K562 (cell line): ENCODE data around the gene TMEM163. TPM values are rescaled to one million over a fixed set of nuclear protein-coding genes. Genes with fewer than 3 reads are reported as not detected.
A peak's percentile ranks its signal among the peaks of the same experiment; 100 is the strongest.

Experiments used
- ATF7 ChIP-seq: fragments of 450-650 bp; IDR thresholded peaks from 2 replicates; pipeline ENCODE4 v1.7.1; 2014; ENCODE audit warnings: mild to moderate bottlenecking, moderate library complexity
- CEBPB ChIP-seq: fragments of 450-650 bp; IDR thresholded peaks from 2 replicates; pipeline ENCODE4 v1.6.1; 2016; ENCODE audit warnings: missing genetic modification characterization, missing compliant biosample characterization
- NCOA2 ChIP-seq, 2 experiments: fragments of 450-650 bp; IDR thresholded peaks; 2 replicates each; pipeline ENCODE4 v1.6.1; 2018; ENCODE audit warnings: mild to moderate bottlenecking in 2 of 2, moderate library complexity in 1 of 2; ENCODE audit not compliant: partially characterized antibody in 2 of 2
- NFIX ChIP-seq: fragments of 250-450 bp; sonication (Bioruptor Pico); IDR thresholded peaks from 2 replicates; pipeline ENCODE4 v1.4.0; 2020; ENCODE audit warnings: low read depth, mild to moderate bottlenecking, moderate library complexity
- NR2C2 ChIP-seq, 2 experiments: fragments of 200-800 bp in 1 of 2; sonication (Bioruptor generic) in 1 of 2; sonication (generic) in 1 of 2; formaldehyde crosslinking in 1 of 2; IDR thresholded peaks; 2 replicates each; pipeline versions ENCODE4 v1.6.1 to v1.8.0; 2016 to 2022; ENCODE audit warnings: mild to moderate bottlenecking in 1 of 2, missing compliant biosample characterization in 1 of 2, missing genetic modification characterization in 1 of 2, missing genetic modification reagents in 1 of 2
- POLR2A ChIP-seq: fragments of 450-650 bp; conservative IDR thresholded peaks from 2 replicates; pipeline ENCODE4 v1.6.1; 2016
- SMARCE1 ChIP-seq: fragments of 450-650 bp; IDR thresholded peaks from 2 replicates; pipeline ENCODE4 v1.7.1; 2016; ENCODE audit warnings: mild to moderate bottlenecking
- TEAD4 ChIP-seq, 2 experiments: sonication (generic) in 1 of 2; formaldehyde crosslinking in 1 of 2; IDR thresholded peaks; 2 replicates each; pipeline versions ENCODE4 v1.6.1 to v1.8.0; 2012 to 2022; ENCODE audit warnings: borderline replicate concordance in 1 of 2, inconsistent platforms in 1 of 2, low read length in 1 of 2, mild to moderate bottlenecking in 1 of 2, missing genetic modification reagents in 1 of 2
- XRCC5 ChIP-seq: fragments of 200-400 bp; formaldehyde crosslinking; IDR thresholded peaks from 2 replicates; pipeline ENCODE4 v1.6.1; 2017; ENCODE audit warnings: low read depth, mild to moderate bottlenecking, low read length
- ZBTB17 ChIP-seq: fragments of 450-650 bp; formaldehyde crosslinking; IDR thresholded peaks from 2 replicates; pipeline ENCODE4 v1.4.0; 2020; ENCODE audit warnings: mild to moderate bottlenecking
- ZNF589 ChIP-seq: fragments of 200-800 bp; sonication (Bioruptor generic); IDR thresholded peaks from 2 replicates; pipeline ENCODE4 v1.6.1; 2016; ENCODE audit warnings: low read depth, missing genetic modification characterization, missing compliant biosample characterization
- polyA plus RNA-seq, 8 experiments: library from polyadenylated mRNA; depleted of rRNA in 4 of 8; stranded (reverse) in 5 of 8; unstranded in 3 of 8; fragments of >200 nt; fragmentation: Nextera tagmentation in 2 of 8; fragmentation: Illumina TruSeq in 1 of 8; extraction: Ambion mirVana in 2 of 8; extraction: Trizol in 1 of 8; gene quantifications; 2 replicates each; pipeline versions ENCODE4 v1.2.1 to v1.2.3, GENCODE V29; 2011 to 2014; ENCODE audit warnings: inconsistent platforms in 1 of 8, missing spikeins in 1 of 8
- total RNA-seq, 7 experiments: library from RNA; depleted of rRNA in 6 of 7; stranded (reverse); fragments of >200 nt in 6 of 7; fragmentation: Illumina TruSeq in 2 of 7; extraction: Trizol in 2 of 7; gene quantifications; 2 replicates each; pipeline versions ENCODE4 v1.2.1 to v1.2.3, GENCODE V29; 2011 to 2021; ENCODE audit warnings: low replicate concordance in 1 of 7
- TF ChIP-seq, protein P1 (sequence below): sonication (generic); formaldehyde crosslinking; IDR thresholded peaks from 2 replicates; pipeline ENCODE4 v1.8.0; 2023; ENCODE audit warnings: missing genetic modification reagents, mild to moderate bottlenecking, borderline replicate concordance
- TF ChIP-seq, protein P2 (sequence below): fragments of 450-650 bp; IDR thresholded peaks from 2 replicates; pipeline ENCODE4 v1.7.0; 2016; ENCODE audit warnings: borderline replicate concordance
- TF ChIP-seq, protein P3 (sequence below): sonication (generic); formaldehyde crosslinking; IDR thresholded peaks from 2 replicates; pipeline ENCODE4 v1.8.1; 2023; ENCODE audit warnings: mild to moderate bottlenecking, missing genetic modification reagents

Gene TMEM163
- total and polyA plus RNA-seq, 9 of the 15 experiments (the other 6 are each of a cell fraction or from before 2014, with no cell fraction given), result 0.04 to 0.68 (median 0.16) TPM; not detected in 3

DNA sequence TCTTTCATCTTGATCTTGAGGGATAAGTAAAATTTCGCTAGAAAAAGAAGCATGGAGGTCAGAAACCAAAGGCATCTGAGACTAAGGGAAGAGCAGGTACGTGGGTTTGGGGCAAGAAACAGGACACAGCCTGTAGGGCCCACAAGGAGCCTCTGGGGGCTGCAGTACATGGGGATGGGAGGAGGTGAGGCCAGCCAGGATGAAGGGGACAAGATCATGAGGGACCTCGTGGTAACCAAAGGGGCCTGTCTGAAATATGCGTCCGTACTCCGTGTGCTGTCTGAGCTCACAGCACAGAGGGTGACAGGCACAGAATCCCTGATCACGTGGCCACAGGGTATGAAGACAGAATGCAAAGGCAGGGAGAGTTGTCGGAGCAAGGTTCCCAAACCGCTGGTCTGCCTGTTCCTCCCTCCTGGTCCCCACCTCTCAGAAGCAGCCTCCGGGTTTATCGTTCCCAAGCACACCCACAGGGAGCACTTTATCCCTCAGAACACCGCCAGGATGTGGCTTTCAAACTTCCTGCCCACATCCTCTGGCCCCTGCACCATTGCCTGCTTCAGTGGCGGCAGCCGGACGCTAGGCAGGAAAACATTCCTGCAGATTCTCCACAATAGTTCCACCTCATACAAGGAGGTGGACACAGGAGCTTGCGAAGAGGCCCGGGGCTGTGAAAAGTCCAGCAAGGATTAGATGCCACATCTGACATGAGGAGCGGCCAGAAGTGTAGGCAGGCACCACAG, 12.0 kb downstream of the TMEM163 start (continued):
- TF ChIP-seq, protein P1, sequence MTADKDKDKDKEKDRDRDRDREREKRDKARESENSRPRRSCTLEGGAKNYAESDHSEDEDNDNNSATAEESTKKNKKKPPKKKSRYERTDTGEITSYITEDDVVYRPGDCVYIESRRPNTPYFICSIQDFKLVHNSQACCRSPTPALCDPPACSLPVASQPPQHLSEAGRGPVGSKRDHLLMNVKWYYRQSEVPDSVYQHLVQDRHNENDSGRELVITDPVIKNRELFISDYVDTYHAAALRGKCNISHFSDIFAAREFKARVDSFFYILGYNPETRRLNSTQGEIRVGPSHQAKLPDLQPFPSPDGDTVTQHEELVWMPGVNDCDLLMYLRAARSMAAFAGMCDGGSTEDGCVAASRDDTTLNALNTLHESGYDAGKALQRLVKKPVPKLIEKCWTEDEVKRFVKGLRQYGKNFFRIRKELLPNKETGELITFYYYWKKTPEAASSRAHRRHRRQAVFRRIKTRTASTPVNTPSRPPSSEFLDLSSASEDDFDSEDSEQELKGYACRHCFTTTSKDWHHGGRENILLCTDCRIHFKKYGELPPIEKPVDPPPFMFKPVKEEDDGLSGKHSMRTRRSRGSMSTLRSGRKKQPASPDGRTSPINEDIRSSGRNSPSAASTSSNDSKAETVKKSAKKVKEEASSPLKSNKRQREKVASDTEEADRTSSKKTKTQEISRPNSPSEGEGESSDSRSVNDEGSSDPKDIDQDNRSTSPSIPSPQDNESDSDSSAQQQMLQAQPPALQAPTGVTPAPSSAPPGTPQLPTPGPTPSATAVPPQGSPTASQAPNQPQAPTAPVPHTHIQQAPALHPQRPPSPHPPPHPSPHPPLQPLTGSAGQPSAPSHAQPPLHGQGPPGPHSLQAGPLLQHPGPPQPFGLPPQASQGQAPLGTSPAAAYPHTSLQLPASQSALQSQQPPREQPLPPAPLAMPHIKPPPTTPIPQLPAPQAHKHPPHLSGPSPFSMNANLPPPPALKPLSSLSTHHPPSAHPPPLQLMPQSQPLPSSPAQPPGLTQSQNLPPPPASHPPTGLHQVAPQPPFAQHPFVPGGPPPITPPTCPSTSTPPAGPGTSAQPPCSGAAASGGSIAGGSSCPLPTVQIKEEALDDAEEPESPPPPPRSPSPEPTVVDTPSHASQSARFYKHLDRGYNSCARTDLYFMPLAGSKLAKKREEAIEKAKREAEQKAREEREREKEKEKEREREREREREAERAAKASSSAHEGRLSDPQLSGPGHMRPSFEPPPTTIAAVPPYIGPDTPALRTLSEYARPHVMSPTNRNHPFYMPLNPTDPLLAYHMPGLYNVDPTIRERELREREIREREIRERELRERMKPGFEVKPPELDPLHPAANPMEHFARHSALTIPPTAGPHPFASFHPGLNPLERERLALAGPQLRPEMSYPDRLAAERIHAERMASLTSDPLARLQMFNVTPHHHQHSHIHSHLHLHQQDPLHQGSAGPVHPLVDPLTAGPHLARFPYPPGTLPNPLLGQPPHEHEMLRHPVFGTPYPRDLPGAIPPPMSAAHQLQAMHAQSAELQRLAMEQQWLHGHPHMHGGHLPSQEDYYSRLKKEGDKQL (CRISPR knock-in tag), result no peak
- TF ChIP-seq POLR2A (no peak), TEAD4 (IDR thresholded peaks at IDR 0.05; ENCODE audit: low read length) (peak; percentile 83), TEAD4 (CRISPR knock-in tag; IDR thresholded peaks at IDR 0.05; ENCODE audit: borderline replicate concordance) (no peak), NCOA2 (IDR thresholded peaks at IDR 0.05; ENCODE audit: partially characterized antibody in 2 of 2) (no peak), ZBTB17 (CRISPR knock-in tag) (no peak), XRCC5 (no peak), SMARCE1 (no peak), NR2C2 (CRISPR knock-in tag; IDR thresholded peaks at IDR 0.05) (0 out of 2 replicates have a peak, but pooled peaks have one; percentile 67), NR2C2 (tag; IDR thresholded peaks at IDR 0.05) (peak; percentile 30; the same call in 1 of the 2 replicates), NFIX (CRISPR knock-in tag) (no peak), CEBPB (tag) (no peak), ATF7 (no peak), ZNF589 (CRISPR knock-in tag) (peak; percentile 60; the same call in 1 of the 2 replicates)
- TF ChIP-seq, protein P2, sequence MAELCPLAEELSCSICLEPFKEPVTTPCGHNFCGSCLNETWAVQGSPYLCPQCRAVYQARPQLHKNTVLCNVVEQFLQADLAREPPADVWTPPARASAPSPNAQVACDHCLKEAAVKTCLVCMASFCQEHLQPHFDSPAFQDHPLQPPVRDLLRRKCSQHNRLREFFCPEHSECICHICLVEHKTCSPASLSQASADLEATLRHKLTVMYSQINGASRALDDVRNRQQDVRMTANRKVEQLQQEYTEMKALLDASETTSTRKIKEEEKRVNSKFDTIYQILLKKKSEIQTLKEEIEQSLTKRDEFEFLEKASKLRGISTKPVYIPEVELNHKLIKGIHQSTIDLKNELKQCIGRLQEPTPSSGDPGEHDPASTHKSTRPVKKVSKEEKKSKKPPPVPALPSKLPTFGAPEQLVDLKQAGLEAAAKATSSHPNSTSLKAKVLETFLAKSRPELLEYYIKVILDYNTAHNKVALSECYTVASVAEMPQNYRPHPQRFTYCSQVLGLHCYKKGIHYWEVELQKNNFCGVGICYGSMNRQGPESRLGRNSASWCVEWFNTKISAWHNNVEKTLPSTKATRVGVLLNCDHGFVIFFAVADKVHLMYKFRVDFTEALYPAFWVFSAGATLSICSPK, result no peak
- TF ChIP-seq, protein P3, sequence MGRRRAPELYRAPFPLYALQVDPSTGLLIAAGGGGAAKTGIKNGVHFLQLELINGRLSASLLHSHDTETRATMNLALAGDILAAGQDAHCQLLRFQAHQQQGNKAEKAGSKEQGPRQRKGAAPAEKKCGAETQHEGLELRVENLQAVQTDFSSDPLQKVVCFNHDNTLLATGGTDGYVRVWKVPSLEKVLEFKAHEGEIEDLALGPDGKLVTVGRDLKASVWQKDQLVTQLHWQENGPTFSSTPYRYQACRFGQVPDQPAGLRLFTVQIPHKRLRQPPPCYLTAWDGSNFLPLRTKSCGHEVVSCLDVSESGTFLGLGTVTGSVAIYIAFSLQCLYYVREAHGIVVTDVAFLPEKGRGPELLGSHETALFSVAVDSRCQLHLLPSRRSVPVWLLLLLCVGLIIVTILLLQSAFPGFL (CRISPR knock-in tag), result no peak
